Large intestine (tissue), 3 donors: Measurements from ENCODE around the gene CACNA1B. TPM values are rescaled to one million over a fixed set of nuclear protein-coding genes. Genes with fewer than 3 reads are reported as not detected.
"Not testable (repeated sequence)": the region's sequence is repeated elsewhere in the genome, so short reads cannot be mapped to it uniquely, and the experiment has no call there.

Experiments used
- DNase-seq, 2 donors: peaks; one replicate each; pipeline versions ENCODE4 v3.0.0 to v3.0.0-alpha.2; 2013
- H3K27ac ChIP-seq: one replicate; pipeline ENCODE4 v1.5.1; 2013; ENCODE audit warnings: low read length
- H3K27me3 ChIP-seq: 2 replicates; pipeline ENCODE4 v1.6.1; 2013; ENCODE audit warnings: low read length; ENCODE audit not compliant: control insufficient read depth, insufficient read depth
- H3K36me3 ChIP-seq: 2 replicates; pipeline ENCODE4 v1.6.1; 2013; ENCODE audit warnings: low read length; ENCODE audit not compliant: control insufficient read depth, insufficient read depth
- H3K4me1 ChIP-seq: one replicate; pipeline ENCODE4 v1.6.1; 2013; ENCODE audit warnings: low read length; ENCODE audit not compliant: control insufficient read depth, insufficient read depth
- H3K4me3 ChIP-seq: one replicate; pipeline ENCODE4 v1.5.1; 2013; ENCODE audit warnings: low read length
- H3K9me3 ChIP-seq: one replicate; pipeline ENCODE4 v1.6.1; 2013; ENCODE audit warnings: mild to moderate bottlenecking, low read depth, low read length, moderate library complexity; ENCODE audit not compliant: control insufficient read depth
- WGBS: methylation state at CpG from one replicate; pipeline ENCODE4 v1.1.5; 2013; ENCODE audit warnings: low lambda C conversion rate; ENCODE audit not compliant: insufficient coverage; 5-methylcytosine and 5-hydroxymethylcytosine counted together
- polyA plus RNA-seq: library from polyadenylated mRNA; unstranded; fragments of 120-200 nt; gene quantifications from one replicate; pipeline ENCODE4 v1.2.1, GENCODE V29; 2013

The CACNA1B gene
- polyA plus RNA-seq, 1 donor: 1.8 TPM

DNA sequence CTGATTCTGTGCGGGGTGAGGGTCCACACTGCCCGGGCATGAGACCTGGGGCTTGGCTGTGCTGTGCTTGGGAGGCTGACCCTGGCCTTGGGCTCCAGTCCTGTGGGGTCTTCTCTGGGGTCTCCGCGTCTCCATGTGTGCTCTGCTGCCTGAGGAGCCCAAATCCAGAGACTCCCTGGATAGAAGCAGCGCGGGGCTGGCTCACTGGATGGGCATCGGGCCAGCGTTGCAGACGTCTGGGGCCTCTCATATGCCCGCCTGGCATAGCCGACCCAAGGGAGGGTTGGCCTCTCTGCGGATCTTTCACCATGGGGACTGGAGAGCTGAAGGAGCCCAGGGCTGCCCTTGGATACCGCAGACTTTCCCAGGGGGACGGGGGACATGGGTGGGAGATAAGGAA is 12.4 kb downstream of the CACNA1B start:
- H3K4me1 ChIP-seq, DNase-seq, H3K36me3 ChIP-seq, H3K9me3 ChIP-seq, H3K27ac ChIP-seq, H3K4me3 ChIP-seq, H3K27me3 ChIP-seq: not testable (repeated sequence)
- WGBS: no CpG with 5 or more reads among the region's 14 CpGs

DNA sequence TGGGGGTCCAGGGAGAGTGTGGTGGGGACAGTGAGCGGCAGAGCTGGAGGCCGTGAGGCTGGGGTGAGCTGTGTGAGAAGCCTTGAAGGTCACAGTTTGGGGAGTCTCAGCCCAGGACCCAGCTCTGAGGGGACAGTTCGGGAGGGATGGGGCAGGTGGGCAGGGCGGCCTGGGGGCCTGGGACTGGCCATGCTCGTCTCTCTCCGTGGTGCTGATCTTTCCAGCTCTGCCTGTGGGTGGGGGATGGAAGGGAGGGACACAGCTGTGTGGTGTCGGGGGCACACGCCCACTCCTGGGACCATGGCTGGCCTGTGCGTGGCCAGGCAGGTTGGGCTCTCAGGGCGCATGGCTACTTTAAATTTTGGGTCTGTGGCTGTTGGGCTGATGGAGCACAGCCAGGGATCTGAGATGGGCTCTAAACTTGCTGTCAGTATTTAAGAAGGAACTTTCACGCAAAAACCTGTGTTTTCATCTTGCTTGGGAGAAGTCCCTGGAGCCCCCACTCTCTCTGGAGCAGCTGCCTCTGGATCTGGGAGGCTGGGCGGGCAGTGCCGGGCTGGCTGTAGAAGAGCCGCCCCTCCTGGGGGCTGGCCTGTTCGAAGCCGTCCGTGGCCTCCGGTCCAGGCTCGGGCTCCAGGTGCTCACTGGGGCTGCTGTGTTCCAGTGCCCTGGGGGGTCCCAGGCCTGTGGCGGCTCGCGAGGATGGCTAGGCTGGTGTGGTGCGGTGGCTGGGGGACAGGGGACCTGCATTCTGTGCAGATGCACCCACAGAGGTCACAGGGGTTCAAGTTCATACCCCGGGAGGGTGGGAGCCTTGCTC is 13.4 kb downstream of the CACNA1B start:
- H3K9me3 ChIP-seq, H3K4me3 ChIP-seq, H3K27me3 ChIP-seq, H3K4me1 ChIP-seq, H3K27ac ChIP-seq, DNase-seq, H3K36me3 ChIP-seq: not testable (repeated sequence)
- no CpG with 5 or more reads among the region's 24 CpGs for WGBS

DNA sequence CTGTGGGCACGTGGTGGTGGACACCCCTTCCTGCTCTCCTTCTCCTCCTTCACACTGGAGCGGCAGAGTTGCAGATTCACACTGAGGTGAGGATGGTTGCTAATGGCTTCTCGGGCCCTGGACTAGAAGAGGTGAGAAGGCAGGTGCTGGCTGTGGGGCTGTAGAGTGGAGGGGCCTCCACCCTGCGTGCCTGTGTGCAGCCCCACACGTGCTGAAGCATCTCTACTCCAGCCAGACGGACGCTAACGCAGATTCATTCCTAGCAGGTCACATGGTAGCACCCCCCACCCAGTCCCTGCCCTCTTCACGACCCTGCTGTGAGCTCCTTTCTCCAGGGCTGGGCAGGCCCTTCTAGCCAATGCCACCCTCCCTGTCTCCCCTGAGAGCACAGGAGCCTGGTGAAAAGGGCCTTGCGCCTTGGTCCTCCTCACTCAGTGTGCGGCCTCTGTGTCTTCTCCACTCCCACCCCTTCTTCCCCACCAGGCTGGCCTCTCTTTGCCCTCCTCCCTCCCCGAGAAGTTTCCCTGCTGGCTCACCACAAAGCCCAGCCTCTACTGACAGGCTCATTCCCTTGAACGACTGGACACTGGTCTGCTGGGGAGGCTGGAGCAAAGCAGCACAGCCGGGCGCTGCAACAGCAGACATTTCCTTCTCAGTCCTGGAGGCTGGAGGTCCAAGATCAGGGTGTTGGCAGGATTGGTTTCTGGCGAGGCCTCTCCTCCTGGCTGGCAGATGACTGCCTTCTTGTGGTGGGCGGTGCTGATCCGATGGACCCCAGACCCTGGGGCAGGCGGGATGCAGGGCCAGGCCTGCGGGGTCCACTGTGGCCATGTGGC is 14.2 kb downstream of the CACNA1B start:
- no CpG with 5 or more reads among the region's 20 CpGs for WGBS
- H3K9me3 ChIP-seq: no peaks in the 10 kb centered on the region
- H3K4me3 ChIP-seq: no peak overlapping the region
- no peak overlapping the region for H3K27ac ChIP-seq
- no peaks in the 10 kb centered on the region for H3K36me3 ChIP-seq
- DNase-seq: no peak
- no peaks in the 10 kb centered on the region for H3K27me3 ChIP-seq
- H3K4me1 ChIP-seq: no peaks in the 10 kb centered on the region

DNA sequence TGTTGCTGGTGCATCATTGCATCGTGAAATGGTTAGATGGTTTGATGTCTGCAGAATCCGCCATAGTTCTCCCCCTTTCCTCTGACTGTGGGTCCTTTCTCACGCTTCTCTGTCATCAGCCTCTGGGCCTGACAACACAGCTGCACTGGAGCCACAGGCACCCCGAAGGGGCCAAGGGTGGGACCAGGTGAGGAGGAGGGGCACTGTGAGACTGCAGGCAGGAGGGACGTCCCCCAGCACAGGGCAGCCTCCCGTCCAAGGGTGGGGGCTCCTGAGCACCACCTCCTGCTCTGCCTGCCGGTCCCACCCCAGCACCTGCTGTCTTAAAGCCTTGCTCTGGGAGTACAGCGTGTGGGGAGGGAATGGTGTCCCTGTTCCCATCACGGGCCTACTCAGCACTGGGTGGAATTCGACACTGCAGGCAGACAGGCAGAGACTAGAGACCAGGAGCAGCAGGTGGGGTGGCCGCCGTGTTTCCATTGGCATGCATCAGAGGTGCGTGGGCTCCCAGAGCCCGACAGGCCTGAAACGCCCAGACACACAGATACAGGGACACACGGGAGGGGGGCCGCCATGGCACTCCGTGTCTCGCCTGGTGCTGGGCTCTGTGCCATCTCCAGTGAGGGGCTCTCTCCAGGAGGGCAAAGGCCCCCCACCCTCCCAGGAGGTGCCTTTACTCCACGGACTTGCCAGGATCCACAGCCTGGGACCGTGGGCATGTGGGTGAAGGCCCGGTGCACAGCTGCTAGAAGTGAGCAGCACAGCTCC is 15.0 kb downstream of the CACNA1B start:
- Histone ChIP-seq H3K4me1 (no peaks in the 10 kb centered on the region), H3K36me3 (no peaks in the 10 kb centered on the region), H3K4me3 (no peak overlapping the region), H3K27ac (no peak overlapping the region), H3K27me3 (no peaks in the 10 kb centered on the region), H3K9me3 (no peaks in the 10 kb centered on the region)
- no CpG with 5 or more reads among the region's 22 CpGs for WGBS
- no peak for DNase-seq

DNA sequence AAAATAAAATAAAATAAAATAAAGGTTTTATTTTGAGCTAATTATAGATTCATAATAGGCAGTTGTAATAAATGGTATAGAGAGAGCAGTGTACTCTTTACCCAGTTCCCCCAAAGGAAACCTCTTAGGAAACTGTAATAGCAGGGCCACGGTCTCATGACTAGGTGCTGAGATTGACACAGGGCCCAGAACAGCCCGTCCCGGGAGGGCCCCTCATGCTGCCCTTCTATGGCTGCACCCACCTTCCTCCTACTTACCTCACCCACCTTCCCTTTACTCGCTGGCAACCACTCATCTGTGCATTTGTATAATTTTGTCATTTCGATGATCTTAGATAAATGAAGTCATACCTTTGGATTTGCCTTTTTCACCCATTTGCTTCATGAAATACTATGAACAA is 16.1 kb downstream of the CACNA1B start:
- Histone ChIP-seq H3K4me1 (no peaks in the 10 kb centered on the region), H3K27me3 (no peaks in the 10 kb centered on the region), H3K27ac (no peak overlapping the region), H3K36me3 (no peaks in the 10 kb centered on the region), H3K9me3 (no peaks in the 10 kb centered on the region), H3K4me3 (no peak overlapping the region)
- 80% methylated on average over 2 of the region's 5 CpGs for WGBS
- DNase-seq: no peak

DNA sequence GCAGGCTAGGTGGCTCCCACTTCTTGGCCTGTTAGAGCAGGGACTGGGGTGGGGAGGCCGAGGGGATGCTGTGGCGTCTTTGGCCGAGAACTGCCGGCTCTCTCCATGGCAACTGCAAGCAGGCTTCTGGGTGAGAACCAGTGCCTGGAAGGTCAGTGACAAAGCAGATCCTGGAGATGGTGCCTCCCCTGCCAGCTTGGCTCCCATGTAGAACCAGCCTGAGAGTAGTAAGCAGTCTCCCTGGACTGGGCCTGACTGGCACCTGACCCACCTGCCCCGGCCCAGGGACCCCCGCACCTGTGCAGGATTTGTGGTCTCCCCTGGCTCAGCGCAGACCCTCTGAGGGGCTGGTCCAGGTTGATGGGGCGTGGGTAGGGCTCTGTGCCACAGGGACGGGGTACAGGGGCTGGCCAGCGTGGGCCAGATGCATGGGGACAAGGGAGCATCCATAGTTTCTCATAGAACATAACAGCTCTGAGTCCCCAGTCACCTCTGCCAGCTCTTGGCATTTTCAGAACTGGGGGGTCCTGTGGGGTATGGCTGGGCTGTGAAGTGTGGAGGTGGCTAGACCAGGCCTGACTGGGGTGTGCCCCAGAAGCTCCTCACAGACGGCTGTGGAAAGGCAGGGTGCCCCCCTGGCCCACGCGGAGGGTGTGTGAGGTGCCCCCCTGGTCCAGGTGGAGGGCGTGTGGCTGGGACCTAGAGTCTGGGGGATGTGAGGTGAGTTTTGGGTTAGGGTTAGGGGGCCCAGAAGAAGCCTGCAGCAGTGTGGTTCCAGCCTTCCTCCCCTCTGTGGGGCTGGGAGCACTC is 22.2 kb downstream of the CACNA1B start:
- Histone ChIP-seq H3K9me3 (peaks cover 9% of the 10 kb centered on the region), H3K27ac (no peak overlapping the region), H3K27me3 (no peaks in the 10 kb centered on the region), H3K4me3 (no peak overlapping the region), H3K4me1 (no peaks in the 10 kb centered on the region), H3K36me3 (no peaks in the 10 kb centered on the region)
- DNase-seq: no peak
- no CpG with 5 or more reads among the region's 14 CpGs for WGBS

DNA sequence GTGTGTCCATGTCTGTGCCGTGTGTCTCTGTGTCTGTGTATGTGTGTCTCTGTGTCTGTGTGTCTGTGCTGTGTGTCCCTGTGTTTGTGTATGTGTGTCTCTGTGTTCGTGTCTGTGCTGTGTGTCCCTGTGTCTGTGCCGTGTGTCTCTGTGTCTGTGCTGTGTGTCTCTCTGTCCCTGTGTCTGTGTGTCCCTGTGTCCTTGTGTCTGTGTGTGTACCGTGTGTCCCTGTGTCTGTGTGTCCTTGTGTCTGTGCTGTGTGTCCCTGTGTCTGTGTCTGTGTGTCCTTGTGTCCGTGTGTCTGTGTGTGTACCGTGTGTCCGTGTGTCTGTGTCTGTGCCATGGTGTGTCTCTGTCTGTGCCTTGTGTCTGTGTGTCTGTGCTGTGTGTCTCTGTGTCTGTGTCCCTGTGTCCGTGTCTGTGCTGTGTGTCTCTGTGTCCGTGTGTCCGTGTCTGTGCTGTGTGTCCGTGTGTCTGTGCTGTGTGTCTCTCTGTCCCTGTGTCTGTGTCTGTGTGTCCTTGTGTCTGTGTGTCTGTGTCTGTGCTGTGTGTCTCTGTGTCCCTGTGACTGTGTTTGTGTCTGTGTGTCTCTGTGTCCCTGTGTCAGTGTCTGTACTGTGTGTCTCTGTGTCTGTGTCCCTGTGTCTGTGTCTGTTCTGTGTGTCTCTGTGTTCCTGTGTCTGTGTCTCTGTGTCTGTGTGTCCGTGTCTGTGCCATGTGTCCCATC is 23.2 kb downstream of the CACNA1B start:
- H3K27ac ChIP-seq: no peak overlapping the region
- H3K4me1 ChIP-seq: no peaks in the 10 kb centered on the region
- no peaks in the 10 kb centered on the region for H3K27me3 ChIP-seq
- no peaks in the 10 kb centered on the region for H3K36me3 ChIP-seq
- peaks cover 9% of the 10 kb centered on the region for H3K9me3 ChIP-seq
- no peak for DNase-seq
- no CpG with 5 or more reads among the region's 12 CpGs for WGBS
- no peak overlapping the region for H3K4me3 ChIP-seq

DNA sequence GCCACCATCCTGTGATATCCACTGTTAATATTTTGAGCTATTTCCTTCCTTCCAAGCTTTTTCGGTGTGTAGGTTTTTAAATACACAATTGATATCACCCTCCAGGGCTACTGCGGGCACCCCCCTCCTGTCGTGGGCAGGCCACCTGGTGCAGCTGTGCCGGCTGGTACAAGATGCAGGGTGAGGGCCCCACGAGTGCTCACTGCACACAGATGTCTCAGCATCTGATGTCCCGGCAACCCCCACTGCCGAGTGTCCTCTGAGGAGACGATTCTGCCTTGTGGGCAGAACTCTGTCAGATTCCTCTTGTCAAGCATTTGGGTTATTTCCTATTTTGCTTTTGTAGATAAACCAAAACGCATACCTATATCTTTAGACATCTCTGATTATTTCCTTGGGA is 25.1 kb downstream of the CACNA1B start:
- Histone ChIP-seq H3K27me3 (no peaks in the 10 kb centered on the region), H3K36me3 (no peaks in the 10 kb centered on the region), H3K4me1 (no peaks in the 10 kb centered on the region), H3K9me3 (peaks cover 9% of the 10 kb centered on the region), H3K27ac (no peak overlapping the region), H3K4me3 (no peak overlapping the region)
- DNase-seq: no peak
- 100% methylated on average over 1 of the region's 9 CpGs for WGBS

DNA sequence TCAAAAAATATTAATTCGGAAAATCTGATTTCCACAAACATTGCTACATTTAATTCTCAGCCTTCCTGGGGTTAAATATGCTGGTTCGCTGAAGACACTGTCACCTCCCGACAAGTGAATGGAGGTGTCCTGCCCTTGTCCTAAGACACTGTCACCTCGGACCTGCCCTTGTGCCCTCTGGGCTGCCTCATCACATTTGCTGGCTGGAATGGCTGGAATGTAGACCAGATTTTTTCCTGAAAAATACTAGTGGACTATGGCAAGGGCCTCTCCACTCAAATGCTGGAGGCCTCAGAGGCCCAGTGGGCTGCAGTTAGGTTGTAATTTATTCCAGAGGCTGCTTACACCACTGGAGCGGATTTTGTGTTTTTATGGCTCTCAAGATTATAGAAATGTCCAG is 28.2 kb downstream of the CACNA1B start:
- Histone ChIP-seq H3K27me3 (no peaks in the 10 kb centered on the region), H3K4me3 (no peak overlapping the region), H3K9me3 (peaks cover 9% of the 10 kb centered on the region), H3K4me1 (no peaks in the 10 kb centered on the region), H3K27ac (no peak overlapping the region), H3K36me3 (no peaks in the 10 kb centered on the region)
- no peak for DNase-seq
- WGBS: 100% methylated on average over 1 of the region's 5 CpGs
